RWPE2 (cell line): ENCODE data around the gene TACC2.

Experiments
- ATAC-seq: fragments of 200-7000 bp; cut with Tn5 transposase; 3 replicates; pipeline ENCODE4 v1.9.1; 2021; ENCODE audit warnings: low read depth
- DNase-seq: peaks from one replicate; pipeline ENCODE4 v3.0.0-alpha.2; 2020; ENCODE audit warnings: low spot score
- H3K27ac ChIP-seq: fragments of 450-650 bp; 2 replicates; pipeline ENCODE4 v1.5.1; 2017; ENCODE audit warnings: mild to moderate bottlenecking; ENCODE audit not compliant: poor library complexity, severe bottlenecking
- H3K27me3 ChIP-seq: fragments of 250-450 bp; sonication (Bioruptor Pico); 2 replicates; pipeline ENCODE4 v1.5.1; 2021; ENCODE audit warnings: mild to moderate bottlenecking, moderate library complexity; ENCODE audit not compliant: insufficient read depth, poor library complexity, severe bottlenecking
- H3K36me3 ChIP-seq: fragments of 250-450 bp; sonication (Bioruptor Pico); 2 replicates; pipeline ENCODE4 v1.5.1; 2020; ENCODE audit warnings: low read depth, mild to moderate bottlenecking, moderate library complexity
- H3K4me1 ChIP-seq: fragments of 250-450 bp; sonication (Bioruptor Pico); 2 replicates; pipeline ENCODE4 v1.5.1; 2021; ENCODE audit warnings: mild to moderate bottlenecking, moderate library complexity; ENCODE audit not compliant: insufficient read depth, poor library complexity, severe bottlenecking
- H3K4me3 ChIP-seq: fragments of 250-450 bp; sonication (Bioruptor Pico); 2 replicates; pipeline ENCODE4 v1.5.1; 2021; ENCODE audit warnings: mild to moderate bottlenecking, moderate library complexity; ENCODE audit not compliant: severe bottlenecking
- H3K9me3 ChIP-seq: fragments of 250-450 bp; sonication (Bioruptor Pico); 2 replicates; pipeline ENCODE4 v1.5.1; 2021; ENCODE audit warnings: mild to moderate bottlenecking, moderate library complexity; ENCODE audit not compliant: severe bottlenecking
- TF ChIP-seq, protein P1 (sequence below): fragments of 450-650 bp; IDR thresholded peaks from one replicate; pipeline ENCODE4 v1.5.1; 2017; ENCODE audit warnings: mild to moderate bottlenecking, moderate library complexity; ENCODE audit not compliant: poor library complexity, severe bottlenecking

The TACC2 gene

DNA sequence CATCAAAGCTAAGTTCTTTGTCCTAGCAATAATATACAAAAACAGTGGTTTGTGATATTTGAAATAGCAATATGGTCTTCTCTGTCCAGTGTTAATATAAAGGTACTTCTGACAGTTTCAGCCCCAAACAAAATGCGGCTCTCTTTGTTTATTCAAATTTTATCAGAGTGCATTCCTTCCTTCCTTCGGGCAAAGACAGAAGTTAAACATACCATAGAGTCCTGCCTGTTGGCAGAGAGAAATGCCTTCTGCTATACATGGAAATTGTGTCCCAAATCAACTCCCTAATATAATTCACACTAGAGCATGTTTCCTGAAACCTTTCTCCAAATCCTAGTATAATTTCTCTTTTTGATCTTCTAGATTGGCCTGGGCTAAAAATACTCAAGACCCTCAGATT lies 39.9 kb upstream of the TACC2 start:
- Histone ChIP-seq H3K36me3 (no peaks in the 10 kb centered on the region), H3K4me1 (no peaks in the 10 kb centered on the region), H3K9me3 (no peaks in the 10 kb centered on the region), H3K27ac (no peak overlapping the region), H3K4me3 (no peak overlapping the region), H3K27me3 (no peaks in the 10 kb centered on the region)
- ATAC-seq, result no peak
- TF ChIP-seq, protein P1, sequence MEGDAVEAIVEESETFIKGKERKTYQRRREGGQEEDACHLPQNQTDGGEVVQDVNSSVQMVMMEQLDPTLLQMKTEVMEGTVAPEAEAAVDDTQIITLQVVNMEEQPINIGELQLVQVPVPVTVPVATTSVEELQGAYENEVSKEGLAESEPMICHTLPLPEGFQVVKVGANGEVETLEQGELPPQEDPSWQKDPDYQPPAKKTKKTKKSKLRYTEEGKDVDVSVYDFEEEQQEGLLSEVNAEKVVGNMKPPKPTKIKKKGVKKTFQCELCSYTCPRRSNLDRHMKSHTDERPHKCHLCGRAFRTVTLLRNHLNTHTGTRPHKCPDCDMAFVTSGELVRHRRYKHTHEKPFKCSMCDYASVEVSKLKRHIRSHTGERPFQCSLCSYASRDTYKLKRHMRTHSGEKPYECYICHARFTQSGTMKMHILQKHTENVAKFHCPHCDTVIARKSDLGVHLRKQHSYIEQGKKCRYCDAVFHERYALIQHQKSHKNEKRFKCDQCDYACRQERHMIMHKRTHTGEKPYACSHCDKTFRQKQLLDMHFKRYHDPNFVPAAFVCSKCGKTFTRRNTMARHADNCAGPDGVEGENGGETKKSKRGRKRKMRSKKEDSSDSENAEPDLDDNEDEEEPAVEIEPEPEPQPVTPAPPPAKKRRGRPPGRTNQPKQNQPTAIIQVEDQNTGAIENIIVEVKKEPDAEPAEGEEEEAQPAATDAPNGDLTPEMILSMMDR, result no peak
- DNase-seq, result no peak

DNA sequence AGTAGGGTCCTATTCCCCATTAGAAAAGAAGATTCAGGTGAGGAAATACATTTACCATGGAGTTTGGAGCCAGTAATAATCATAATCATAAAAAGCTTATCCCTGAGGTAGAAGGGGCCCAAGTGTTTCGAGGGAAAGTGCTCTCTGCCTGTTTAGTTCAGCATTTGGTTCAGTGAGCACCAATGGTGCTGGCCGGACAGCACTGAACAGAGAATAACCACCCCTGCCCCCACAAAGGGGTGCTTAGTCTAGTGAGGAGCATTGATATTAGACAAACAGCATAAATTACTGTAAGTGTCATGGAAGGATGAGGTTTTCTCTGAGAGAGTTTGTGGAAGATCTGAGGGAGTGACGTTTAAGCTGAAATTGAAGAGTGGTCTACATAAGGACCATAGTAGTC lies 39.5 kb upstream of the TACC2 start:
- ATAC-seq (no peak), DNase-seq (no peak)
- no peaks in the 10 kb centered on the region for H3K9me3 ChIP-seq
- H3K4me1 ChIP-seq, result no peaks in the 10 kb centered on the region
- no peak overlapping the region for H3K27ac ChIP-seq
- H3K4me3 ChIP-seq, result no peak overlapping the region
- TF ChIP-seq, protein P1, result no peak
- no peaks in the 10 kb centered on the region for H3K36me3 ChIP-seq
- H3K27me3 ChIP-seq, result no peaks in the 10 kb centered on the region

DNA sequence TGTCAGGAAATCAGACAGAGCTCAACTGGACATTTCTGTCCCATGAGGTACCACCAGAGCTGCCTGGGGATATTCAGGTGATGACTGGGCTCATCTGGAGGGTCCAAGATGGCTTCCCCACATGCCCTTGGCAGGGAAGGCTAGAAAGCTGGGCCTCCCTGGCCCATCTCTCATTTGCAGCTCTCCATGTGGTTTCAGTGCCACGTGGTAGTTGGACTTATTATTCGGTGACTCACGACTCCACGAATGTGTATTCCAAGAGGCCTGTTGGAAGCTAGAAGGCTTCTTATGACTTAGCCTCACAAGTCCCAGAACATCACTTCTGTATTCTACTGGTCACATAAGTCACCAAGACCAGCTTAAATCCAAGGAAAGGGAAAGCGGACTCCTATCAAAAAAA lies 36.7 kb upstream of the TACC2 start:
- no peak overlapping the region for H3K27ac ChIP-seq
- peaks cover 12% of the 10 kb centered on the region for H3K4me1 ChIP-seq
- DNase-seq (no peak), ATAC-seq (no peak)
- peaks cover 16% of the 10 kb centered on the region for H3K36me3 ChIP-seq
- H3K4me3 ChIP-seq, result no peak overlapping the region
- H3K27me3 ChIP-seq, result no peaks in the 10 kb centered on the region
- TF ChIP-seq, protein P1, result no peak
- H3K9me3 ChIP-seq, result no peaks in the 10 kb centered on the region

DNA sequence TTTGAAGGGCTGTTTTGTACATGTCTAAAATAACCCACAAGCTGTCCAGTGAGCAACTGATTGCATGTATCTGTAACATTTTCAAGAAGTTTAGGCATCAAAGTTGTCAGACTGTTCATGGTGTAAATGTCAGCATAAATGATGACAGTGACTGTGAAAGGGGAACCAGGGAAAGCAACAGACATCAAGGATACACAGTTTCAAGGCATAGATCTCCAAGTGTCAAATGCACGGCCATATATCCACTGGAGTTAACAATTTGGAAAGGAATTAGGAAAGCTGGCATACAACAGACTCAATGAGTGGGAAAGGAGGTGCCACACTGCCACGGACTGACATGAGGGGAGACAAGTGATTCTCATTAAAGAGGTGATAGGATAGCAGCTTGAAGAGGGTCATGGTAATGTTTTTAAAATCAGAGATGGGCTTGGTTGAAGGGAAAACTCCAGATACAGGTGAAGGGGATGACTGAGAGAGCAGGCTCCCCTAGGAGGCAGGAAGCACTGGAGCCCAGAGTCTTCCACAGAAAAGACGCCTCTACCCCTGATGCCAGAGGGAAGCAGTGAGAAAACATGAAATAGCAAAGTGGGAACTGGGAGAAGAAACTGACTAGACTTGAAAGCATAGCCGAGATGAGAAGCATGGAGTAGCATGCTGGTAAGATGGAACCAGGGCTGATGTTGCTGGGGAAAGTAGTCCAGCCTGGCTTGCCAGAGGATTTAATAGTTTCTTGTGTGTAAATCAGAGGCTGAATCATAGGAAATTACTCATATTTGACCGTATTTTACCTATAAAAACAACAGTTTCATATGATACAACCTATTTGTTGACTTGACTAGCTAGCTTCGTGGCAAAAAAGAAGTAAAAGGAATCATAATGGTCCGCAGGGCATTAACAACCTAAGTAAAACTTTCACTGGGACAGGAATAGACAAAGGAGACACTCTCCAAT lies 32.6 kb upstream of the TACC2 start:
- H3K9me3 ChIP-seq, result no peaks in the 10 kb centered on the region
- DNase-seq (no peak), ATAC-seq (peak; percentile 92)
- peaks cover 16% of the 10 kb centered on the region for H3K4me1 ChIP-seq
- peak overlapping the region; percentile 68 for H3K27ac ChIP-seq
- H3K4me3 ChIP-seq, result no peak overlapping the region
- H3K36me3 ChIP-seq, result peaks cover 53% of the 10 kb centered on the region
- TF ChIP-seq, protein P1, result no peak
- H3K27me3 ChIP-seq, result no peaks in the 10 kb centered on the region

DNA sequence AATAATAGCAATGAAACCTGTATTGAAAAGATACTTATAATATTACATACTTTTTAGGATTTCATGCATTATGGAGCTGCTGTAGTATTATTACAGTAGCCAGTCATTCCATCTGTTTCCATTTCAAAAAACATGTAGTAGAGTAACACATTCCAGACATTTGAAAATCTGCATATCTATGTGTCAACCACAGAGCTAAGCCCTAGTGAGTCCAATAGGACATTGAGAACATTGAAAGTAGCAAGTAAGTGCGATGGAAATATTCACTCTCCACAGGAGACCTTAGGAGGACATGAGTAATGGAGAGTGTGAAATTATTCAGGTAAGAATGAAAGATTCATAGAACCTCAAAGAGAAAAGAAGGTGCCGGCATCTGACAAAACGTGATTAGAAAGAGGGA lies 29.3 kb upstream of the TACC2 start:
- Histone ChIP-seq H3K4me1 (peaks cover 16% of the 10 kb centered on the region), H3K9me3 (no peaks in the 10 kb centered on the region), H3K27me3 (no peaks in the 10 kb centered on the region), H3K4me3 (no peak overlapping the region), H3K36me3 (peaks cover 69% of the 10 kb centered on the region), H3K27ac (no peak overlapping the region)
- ATAC-seq (no peak), DNase-seq (no peak)
- TF ChIP-seq, protein P1, result no peak
